ENCODE results near the gene KCTD14. TPM values are rescaled to one million over a fixed set of nuclear protein-coding genes. Genes with fewer than 3 reads are reported as not detected.
A peak's percentile ranks its signal among the peaks of the same experiment; 100 is the strongest.

Gene KCTD14
- total RNA-seq, result under 1 TPM in 1 of 2 experiments, not detected in 1; 0.20 TPM
- not detected for polyA plus RNA-seq

GRCh38 chr11:78022397-78023396 is at the start of gene KCTD14:
Gene KCTD14 (minus strand): TSS chr11:78023276. CDS start chr11:78023249, 27 bp downstream.
- intact Hi-C loops (cut with micrococcal nuclease), result no loop called here
- peaks cover 0 to 5% (median under 1%) of the 10 kb centered on the region in 4 donors for H3K4me1 Mint-ChIP-seq
- H3K9me3 Mint-ChIP-seq, result no peaks in the 10 kb centered on the region
- H3K27me3 Mint-ChIP-seq, result peaks cover 12 to 23% of the 10 kb centered on the region in 2 donors
- peak within 1 kb of the TSS in 1 of 8 donors; percentile 47 for H3K4me3 Mint-ChIP-seq
- CTCF ChIA-PET (ENCODE audit: partially characterized antibody), result no interaction called here
- H3K4me1 ChIP-seq (ENCODE audit: insufficient read depth, low read length), result no peaks in the 10 kb centered on the region
- H3K27me3 ChIP-seq (ENCODE audit: insufficient read depth, low read length), result peaks cover 3% of the 10 kb centered on the region
- DNase-seq, result no peak
- no peaks in the 10 kb centered on the region for H3K36me3 Mint-ChIP-seq
- H3K27ac ChIP-seq (ENCODE audit: low read depth, low read length), result no peak within 1 kb of the TSS
- POLR2A ChIA-PET (ENCODE audit: partially characterized antibody), result no interaction called here
- H3K36me3 ChIP-seq (ENCODE audit: insufficient read depth, low read length), result no peaks in the 10 kb centered on the region
- peak within 1 kb of the TSS in 1 of 7 donors; percentile 68 for H3K27ac Mint-ChIP-seq
- H3K4me3 ChIP-seq (ENCODE audit: low read length in 2 of 2), result no peak within 1 kb of the TSS
- no peaks in the 10 kb centered on the region for H3K9me3 ChIP-seq (ENCODE audit: control insufficient read depth in 1 of 2, low read length in 2 of 2)

GRCh38 chr11:78072455-78072854 is 49.4 kb upstream of the KCTD14 start:
- H3K36me3 ChIP-seq (ENCODE audit: insufficient read depth, low read length), result peaks cover 41% of the 10 kb centered on the region
- peaks cover 29% of the 10 kb centered on the region for H3K4me1 ChIP-seq (ENCODE audit: insufficient read depth, low read length)
- ChIA-PET CTCF (ENCODE audit: partially characterized antibody) (no interaction called here), POLR2A (ENCODE audit: partially characterized antibody) (no interaction called here)
- Mint-ChIP-seq H3K4me3 (no peak overlapping the region), H3K36me3 (peaks cover 29 to 48% of the 10 kb centered on the region in 2 donors), H3K9me3 (no peaks in the 10 kb centered on the region), H3K27me3 (no peaks in the 10 kb centered on the region), H3K27ac (peak overlapping the region in 2 of 7 donors; percentile 30 to 47), H3K4me1 (peaks cover 16 to 37% (median 22%) of the 10 kb centered on the region in 4 donors)
- H3K27me3 ChIP-seq (ENCODE audit: insufficient read depth, low read length), result no peaks in the 10 kb centered on the region
- no peak overlapping the region for H3K27ac ChIP-seq (ENCODE audit: low read depth, low read length)
- H3K9me3 ChIP-seq (ENCODE audit: control insufficient read depth in 1 of 2, low read length in 2 of 2), result no peaks in the 10 kb centered on the region
- H3K4me3 ChIP-seq (ENCODE audit: low read length in 2 of 2), result no peak overlapping the region
- no peak for DNase-seq
- intact Hi-C loops (cut with micrococcal nuclease), result loop anchor here (10.0 kb wide), 1 partner anchor 492 kb away; no protein-coding TSS in a partner anchor

- Mint-ChIP-seq H3K36me3 (peaks cover 32 to 51% of the 10 kb centered on the region in 2 donors), H3K4me1 (peaks cover 13 to 32% (median 18%) of the 10 kb centered on the region in 4 donors), H3K27ac (peak overlapping the region in 1 of 7 donors; percentile 36), H3K9me3 (no peaks in the 10 kb centered on the region), H3K27me3 (no peaks in the 10 kb centered on the region), H3K4me3 (no peak overlapping the region)
- H3K27ac ChIP-seq (ENCODE audit: low read depth, low read length), result no peak overlapping the region
- H3K4me3 ChIP-seq (ENCODE audit: low read length in 2 of 2), result no peak overlapping the region
- POLR2A ChIA-PET (ENCODE audit: partially characterized antibody), result no interaction called here
- peaks cover 22% of the 10 kb centered on the region for H3K4me1 ChIP-seq (ENCODE audit: insufficient read depth, low read length)
- CTCF ChIA-PET (ENCODE audit: partially characterized antibody), result no interaction called here
- H3K27me3 ChIP-seq (ENCODE audit: insufficient read depth, low read length), result no peaks in the 10 kb centered on the region
- intact Hi-C loops (cut with micrococcal nuclease), result loop anchor here (10.0 kb wide), 1 partner anchor 493 kb away; no protein-coding TSS in a partner anchor
- no peak for DNase-seq
- H3K9me3 ChIP-seq (ENCODE audit: control insufficient read depth in 1 of 2, low read length in 2 of 2), result no peaks in the 10 kb centered on the region
- H3K36me3 ChIP-seq (ENCODE audit: insufficient read depth, low read length), result peaks cover 41% of the 10 kb centered on the region
Observed at GRCh38 chr11:78071717-78072116, 48.6 kb upstream of the KCTD14 start.

- H3K4me3 ChIP-seq (ENCODE audit: low read length in 2 of 2), result no peak overlapping the region
- CTCF ChIA-PET (ENCODE audit: partially characterized antibody), result interaction anchor here (0.7 kb wide), 1 partner anchor 9 kb away, joined by 3 read pairs; no protein-coding TSS in a partner anchor
- H3K27ac Mint-ChIP-seq, result no peak overlapping the region
Observed at GRCh38 chr11:78070621-78071020, 47.5 kb upstream of the KCTD14 start.

GRCh38 chr11:78069465-78069864 is 46.4 kb upstream of the KCTD14 start:
- POLR2A ChIA-PET (ENCODE audit: partially characterized antibody), result interaction anchor here (3.0 kb wide), 1 partner anchor 9 kb away, joined by 7 read pairs; the partner anchor contains the start of gene NDUFC2
- no peaks in the 10 kb centered on the region for H3K27me3 ChIP-seq (ENCODE audit: insufficient read depth, low read length)
- Mint-ChIP-seq H3K9me3 (no peaks in the 10 kb centered on the region), H3K36me3 (peaks cover 33 to 52% of the 10 kb centered on the region in 2 donors), H3K27me3 (no peaks in the 10 kb centered on the region), H3K4me1 (peaks cover 0 to 14% (median 6%) of the 10 kb centered on the region in 4 donors), H3K4me3 (no peak overlapping the region), H3K27ac (no peak overlapping the region)
- CTCF ChIA-PET (ENCODE audit: partially characterized antibody), result interaction anchor here (1.4 to 2.8 kb wide), 2 partner anchors 23 to 26 kb away, joined by 4 to 11 read pairs; no protein-coding TSS in a partner anchor
- H3K4me1 ChIP-seq (ENCODE audit: insufficient read depth, low read length), result no peaks in the 10 kb centered on the region
- intact Hi-C loops (cut with micrococcal nuclease), result no loop called here
- no peak overlapping the region for H3K27ac ChIP-seq (ENCODE audit: low read depth, low read length)
- H3K4me3 ChIP-seq (ENCODE audit: low read length in 2 of 2), result no peak overlapping the region
- no peak for DNase-seq
- H3K36me3 ChIP-seq (ENCODE audit: insufficient read depth, low read length), result peaks cover 41% of the 10 kb centered on the region
- H3K9me3 ChIP-seq (ENCODE audit: control insufficient read depth in 1 of 2, low read length in 2 of 2), result no peaks in the 10 kb centered on the region

More at GRCh38 chr11:78070621-78071020, 47.5 kb upstream of the KCTD14 start:
- H3K27ac ChIP-seq (ENCODE audit: low read depth, low read length), result no peak overlapping the region
- Mint-ChIP-seq H3K36me3 (peaks cover 32 to 50% of the 10 kb centered on the region in 2 donors), H3K4me1 (peaks cover 7 to 21% (median 10%) of the 10 kb centered on the region in 4 donors), H3K9me3 (no peaks in the 10 kb centered on the region), H3K27me3 (no peaks in the 10 kb centered on the region), H3K4me3 (no peak overlapping the region)
- H3K9me3 ChIP-seq (ENCODE audit: control insufficient read depth in 1 of 2, low read length in 2 of 2), result no peaks in the 10 kb centered on the region
- intact Hi-C loops (cut with micrococcal nuclease), result loop anchor here (10.0 kb wide), 1 partner anchor 494 kb away; no protein-coding TSS in a partner anchor
- POLR2A ChIA-PET (ENCODE audit: partially characterized antibody), result interaction anchor here (1.0 kb wide), 1 partner anchor 9 kb away, joined by 6 read pairs; the partner anchor contains the start of gene NDUFC2
- no peak for DNase-seq
- no peaks in the 10 kb centered on the region for H3K27me3 ChIP-seq (ENCODE audit: insufficient read depth, low read length)
- H3K36me3 ChIP-seq (ENCODE audit: insufficient read depth, low read length), result peaks cover 41% of the 10 kb centered on the region
- H3K4me1 ChIP-seq (ENCODE audit: insufficient read depth, low read length), result peaks cover 11% of the 10 kb centered on the region

- ChIA-PET POLR2A (ENCODE audit: partially characterized antibody) (interaction anchor here (3.0 kb wide), 1 partner anchor 11 kb away, joined by 7 read pairs; the partner anchor contains the start of gene NDUFC2), CTCF (ENCODE audit: partially characterized antibody) (interaction anchor here (2.8 kb wide), 1 partner anchor 21 kb away, joined by 11 read pairs; no protein-coding TSS in a partner anchor)
- peaks cover 39 to 48% of the 10 kb centered on the region in 2 donors for H3K36me3 Mint-ChIP-seq
- peak overlapping the region in 1 of 7 donors; percentile 47 for H3K27ac Mint-ChIP-seq
- no peaks in the 10 kb centered on the region for H3K27me3 Mint-ChIP-seq
- DNase-seq, result no peak
- Histone ChIP-seq H3K4me3 (ENCODE audit: low read length in 2 of 2) (no peak overlapping the region), H3K36me3 (ENCODE audit: insufficient read depth, low read length) (peaks cover 37% of the 10 kb centered on the region), H3K9me3 (ENCODE audit: control insufficient read depth in 1 of 2, low read length in 2 of 2) (no peaks in the 10 kb centered on the region), H3K27me3 (ENCODE audit: insufficient read depth, low read length) (no peaks in the 10 kb centered on the region), H3K27ac (ENCODE audit: low read depth, low read length) (no peak overlapping the region), H3K4me1 (ENCODE audit: insufficient read depth, low read length) (no peaks in the 10 kb centered on the region)
- intact Hi-C loops (cut with micrococcal nuclease), result no loop called here
- peaks cover 0 to 8% (median 4%) of the 10 kb centered on the region in 4 donors for H3K4me1 Mint-ChIP-seq
- no peak overlapping the region for H3K4me3 Mint-ChIP-seq
- H3K9me3 Mint-ChIP-seq, result no peaks in the 10 kb centered on the region
Observed at GRCh38 chr11:78067704-78068103, 44.6 kb upstream of the KCTD14 start.

GRCh38 chr11:78066471-78066870 is 43.4 kb upstream of the KCTD14 start:
- POLR2A ChIA-PET (ENCODE audit: partially characterized antibody), result interaction anchor here (3.0 kb wide), 1 partner anchor 12 kb away, joined by 7 read pairs; the partner anchor contains the start of gene NDUFC2
- Mint-ChIP-seq H3K27ac (no peak overlapping the region), H3K4me3 (no peak overlapping the region), H3K36me3 (peaks cover 30 to 39% of the 10 kb centered on the region in 2 donors), H3K4me1 (peaks cover 0 to 5% (median under 1%) of the 10 kb centered on the region in 4 donors), H3K27me3 (no peaks in the 10 kb centered on the region), H3K9me3 (no peaks in the 10 kb centered on the region)
- Histone ChIP-seq H3K27me3 (ENCODE audit: insufficient read depth, low read length) (no peaks in the 10 kb centered on the region), H3K4me3 (ENCODE audit: low read length in 2 of 2) (no peak overlapping the region), H3K27ac (ENCODE audit: low read depth, low read length) (no peak overlapping the region), H3K9me3 (ENCODE audit: control insufficient read depth in 1 of 2, low read length in 2 of 2) (no peaks in the 10 kb centered on the region), H3K36me3 (ENCODE audit: insufficient read depth, low read length) (peaks cover 27% of the 10 kb centered on the region), H3K4me1 (ENCODE audit: insufficient read depth, low read length) (no peaks in the 10 kb centered on the region)
- CTCF ChIA-PET (ENCODE audit: partially characterized antibody), result no interaction called here
- intact Hi-C loops (cut with micrococcal nuclease), result no loop called here
- DNase-seq, result no peak
